Upper lobe of left lung (tissue), 4 donors: ENCODE results near the gene FCHO1.

Experiments
- EP300 ChIP-seq, 4 donors: sonication (generic); formaldehyde crosslinking; IDR thresholded peaks; one replicate each; pipeline ENCODE4 v1.5.1; 2017; ENCODE audit warnings: antibody characterized with exemption in 4 of 4, control low read depth in 2 of 4
- POLR2A ChIP-seq, 4 donors: fragments of 450-650 bp; IDR thresholded peaks; one replicate each; pipeline ENCODE4 v1.5.1; 2016 to 2017; ENCODE audit warnings: antibody characterized with exemption in 4 of 4, mild to moderate bottlenecking in 2 of 4
- POLR2AphosphoS5 ChIP-seq, 2 donors: sonication (generic); formaldehyde crosslinking; IDR thresholded peaks; one replicate each; pipeline ENCODE4 v1.5.1; 2017; ENCODE audit warnings: antibody characterized with exemption in 2 of 2
- TF ChIP-seq, protein P1 (sequence below), 6 experiments: fragments of 450-650 bp in 4 of 6; fragments of 200-600 bp in 2 of 6; sonication (generic) in 2 of 6; IDR thresholded peaks; one replicate each; pipeline ENCODE4 v1.5.1; 2016 to 2019; ENCODE audit warnings: antibody characterized with exemption in 6 of 6

DNA sequence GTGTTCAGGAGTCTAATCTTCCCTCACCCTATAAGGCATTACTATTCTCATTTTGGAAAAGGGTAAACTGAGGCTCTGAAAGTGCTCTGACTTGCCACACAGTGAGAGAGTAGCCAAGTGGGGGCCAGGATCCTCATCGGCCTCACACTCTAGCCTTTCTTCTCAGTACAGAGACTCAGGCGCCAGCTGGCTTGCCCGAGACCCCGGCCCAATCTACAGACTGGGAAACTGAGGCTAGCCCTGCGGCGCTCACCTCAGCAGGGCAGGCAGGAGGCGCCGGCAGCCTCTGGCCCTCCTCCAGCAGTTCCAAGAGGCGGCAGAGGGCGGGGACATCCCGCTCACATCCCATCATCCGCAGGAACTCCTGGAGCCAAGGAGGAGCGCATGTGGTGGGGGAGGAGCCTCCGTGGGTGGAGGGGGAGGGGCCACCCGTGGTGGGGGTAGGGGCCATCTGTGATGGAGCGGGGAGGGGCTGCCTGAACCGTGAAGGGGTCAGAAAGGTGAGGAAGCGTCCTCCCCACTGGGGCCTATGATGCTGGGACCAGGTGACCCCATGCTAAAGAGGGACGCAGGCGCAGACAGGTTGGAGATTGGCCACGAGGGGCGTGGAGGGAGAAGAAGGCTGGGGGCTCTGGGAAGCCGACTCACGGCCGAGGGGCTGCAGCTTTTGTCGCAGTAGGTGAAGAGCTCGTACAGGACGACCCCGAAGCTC lies 78.7 kb downstream of the FCHO1 start:
- TF ChIP-seq POLR2A (IDR thresholded peaks at IDR 0.05) (no peak), POLR2AphosphoS5 (IDR thresholded peaks at IDR 0.05) (no peak), EP300 (IDR thresholded peaks at IDR 0.05) (no peak)
- TF ChIP-seq, protein P1, sequence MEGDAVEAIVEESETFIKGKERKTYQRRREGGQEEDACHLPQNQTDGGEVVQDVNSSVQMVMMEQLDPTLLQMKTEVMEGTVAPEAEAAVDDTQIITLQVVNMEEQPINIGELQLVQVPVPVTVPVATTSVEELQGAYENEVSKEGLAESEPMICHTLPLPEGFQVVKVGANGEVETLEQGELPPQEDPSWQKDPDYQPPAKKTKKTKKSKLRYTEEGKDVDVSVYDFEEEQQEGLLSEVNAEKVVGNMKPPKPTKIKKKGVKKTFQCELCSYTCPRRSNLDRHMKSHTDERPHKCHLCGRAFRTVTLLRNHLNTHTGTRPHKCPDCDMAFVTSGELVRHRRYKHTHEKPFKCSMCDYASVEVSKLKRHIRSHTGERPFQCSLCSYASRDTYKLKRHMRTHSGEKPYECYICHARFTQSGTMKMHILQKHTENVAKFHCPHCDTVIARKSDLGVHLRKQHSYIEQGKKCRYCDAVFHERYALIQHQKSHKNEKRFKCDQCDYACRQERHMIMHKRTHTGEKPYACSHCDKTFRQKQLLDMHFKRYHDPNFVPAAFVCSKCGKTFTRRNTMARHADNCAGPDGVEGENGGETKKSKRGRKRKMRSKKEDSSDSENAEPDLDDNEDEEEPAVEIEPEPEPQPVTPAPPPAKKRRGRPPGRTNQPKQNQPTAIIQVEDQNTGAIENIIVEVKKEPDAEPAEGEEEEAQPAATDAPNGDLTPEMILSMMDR (IDR thresholded peaks at IDR 0.05) = no peak
